Activated effector memory CD4-positive, alpha-beta T cell treated with Interleukin-2 at 50 U/mL for 16 hours (primary cell): ENCODE results near the gene SLC35G2.
"Not testable (repeated sequence)": the region's sequence is repeated elsewhere in the genome, so short reads cannot be mapped to it uniquely, and the experiment has no call there.

Experiments
- DNase-seq: peaks from one replicate; pipeline ENCODE4 v3.0.0-alpha.2; 2020

Gene SLC35G2

GRCh38 chr3:136818769-136819391 lies at the start of gene SLC35G2:
Gene SLC35G2 (plus strand): TSS chr3:136819126. CDS start chr3:136854461, 35,335 bp downstream.
- DNase-seq = peak; percentile 10

- DNase-seq = no peak
These were observed 46.2 kb upstream of the SLC35G2 start for GRCh38 chr3:136772709-136773108.

- DNase-seq = no peak
These were observed 40.1 kb upstream of the SLC35G2 start for GRCh38 chr3:136778865-136779264.

DNA sequence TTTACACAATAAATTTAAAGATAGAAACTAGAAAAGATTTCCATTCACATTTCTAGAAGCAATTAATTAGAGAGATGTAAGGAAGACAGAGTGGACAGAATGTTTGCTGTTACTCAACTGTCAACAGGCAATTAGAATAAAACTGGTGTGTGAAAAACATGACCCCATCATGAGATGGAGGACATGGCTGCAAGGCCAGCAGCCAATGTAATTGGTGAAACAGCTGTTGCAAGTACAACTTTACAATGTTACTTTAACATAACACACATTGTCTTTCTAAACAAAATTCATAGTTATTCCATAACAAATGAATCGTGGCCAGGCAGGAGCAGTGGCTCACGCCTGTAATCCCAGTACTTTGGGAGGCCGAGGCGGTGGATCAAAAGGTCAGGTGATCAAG lies 38.2 kb upstream of the SLC35G2 start:
- DNase-seq = no peak

GRCh38 chr3:136783708-136784191 lies 35.2 kb upstream of the SLC35G2 start:
- DNase-seq = no peak

GRCh38 chr3:136787349-136787748 lies 31.6 kb upstream of the SLC35G2 start:
- DNase-seq = peak; percentile 10

GRCh38 chr3:136788154-136788553 lies 30.8 kb upstream of the SLC35G2 start:
- DNase-seq = no peak

DNA sequence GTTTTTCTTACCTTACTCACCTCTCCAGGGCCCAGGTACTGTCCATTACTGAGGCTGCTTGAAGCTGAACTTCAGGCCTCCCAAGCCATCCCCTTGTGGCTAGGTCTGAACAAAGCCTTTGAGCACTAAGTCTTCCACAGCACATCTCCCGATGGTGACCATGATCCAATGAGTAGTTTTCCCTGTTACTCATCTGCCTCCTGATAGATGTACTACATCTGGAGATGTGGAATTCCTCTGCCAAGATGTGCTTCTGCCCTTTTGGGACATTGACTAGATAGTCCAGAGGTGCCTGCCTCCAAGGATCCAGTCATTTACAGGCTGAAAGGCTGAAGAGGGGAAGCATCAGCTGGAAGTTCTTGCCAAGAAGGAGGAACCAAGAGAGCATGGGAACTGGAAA lies 28.9 kb upstream of the SLC35G2 start:
- no peak for DNase-seq

GRCh38 chr3:136790786-136791185 lies 28.1 kb upstream of the SLC35G2 start:
- no peak for DNase-seq

GRCh38 chr3:136792556-136793330 lies 26.2 kb upstream of the SLC35G2 start:
- no peak for DNase-seq

- DNase-seq = not testable (repeated sequence)
These were observed 17.8 kb upstream of the SLC35G2 start for GRCh38 chr3:136801146-136801545.

DNA sequence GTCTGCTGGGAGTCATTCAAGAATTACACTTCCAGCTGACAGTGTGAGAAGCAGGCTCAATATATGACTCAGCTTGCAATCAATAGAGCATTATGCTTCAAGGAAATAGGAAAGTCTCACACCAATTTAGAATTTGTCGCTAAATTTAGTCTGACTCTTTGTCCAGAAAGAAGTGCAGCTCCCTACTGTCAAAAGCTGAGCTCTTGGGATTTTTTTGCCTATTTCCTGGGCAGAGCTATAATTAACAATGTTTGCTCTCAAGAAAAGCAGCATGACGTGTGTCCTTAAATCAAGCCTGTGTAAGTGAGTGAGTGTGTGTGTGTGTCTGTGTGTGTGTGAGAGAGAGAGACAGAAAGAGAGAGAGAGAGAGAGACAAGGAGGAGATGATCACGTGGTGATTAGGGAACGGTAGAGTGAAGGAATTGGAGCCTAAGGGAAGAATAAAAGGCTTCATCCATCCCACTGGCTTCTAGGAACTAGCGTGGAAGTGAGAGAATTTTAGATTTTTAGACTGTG lies 16.4 kb upstream of the SLC35G2 start:
- no peak for DNase-seq

DNA sequence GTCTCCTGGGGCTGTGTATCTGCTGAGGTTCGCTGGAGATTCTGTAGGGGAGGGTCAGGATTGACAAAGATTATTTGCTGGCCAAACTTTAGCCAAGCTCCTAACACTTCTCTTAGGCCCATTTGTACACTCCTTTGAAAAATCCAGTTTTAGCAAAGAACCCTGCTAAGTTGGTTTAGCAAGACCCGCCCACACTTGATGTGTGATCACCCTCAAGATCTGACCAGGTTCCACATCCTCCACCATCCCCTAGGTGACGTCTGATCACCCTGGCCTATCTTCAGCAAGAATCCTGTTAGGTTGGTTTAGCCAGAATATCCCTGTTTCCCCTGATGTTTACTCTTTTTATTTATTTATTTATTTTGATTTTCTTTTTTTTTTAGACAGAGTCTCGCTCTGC lies 14.8 kb upstream of the SLC35G2 start:
- DNase-seq = no peak

- DNase-seq = no peak
These were observed 14.1 kb upstream of the SLC35G2 start for GRCh38 chr3:136804813-136805212.

- DNase-seq = no peak
These were observed 13.1 kb upstream of the SLC35G2 start for GRCh38 chr3:136805795-136806194.

GRCh38 chr3:136811701-136812100 lies 7.2 kb upstream of the SLC35G2 start:
- no peak for DNase-seq

DNA sequence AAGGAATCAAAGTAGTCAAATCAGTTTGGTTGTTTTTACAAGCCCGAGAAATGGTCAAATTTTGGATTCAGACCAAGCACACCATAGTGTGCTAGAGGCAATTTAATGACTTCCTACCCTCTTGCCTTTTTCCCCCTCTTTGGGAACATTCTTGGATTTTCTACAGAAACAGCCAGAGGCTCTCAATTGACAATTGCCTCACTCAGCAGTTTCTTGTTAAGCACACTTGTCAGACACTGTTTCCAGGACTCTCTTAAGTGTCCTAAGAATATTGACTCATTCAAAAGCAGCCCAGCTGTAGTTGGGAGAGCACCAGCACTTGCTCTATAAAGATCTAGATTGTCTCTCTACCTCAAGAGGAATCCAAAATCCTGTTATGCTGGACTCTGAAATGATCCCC lies 1.5 kb upstream of the SLC35G2 start:
- no peak for DNase-seq

- no peak for DNase-seq
These were observed 646 bp upstream of the SLC35G2 start for GRCh38 chr3:136818191-136818768.

GRCh38 chr3:136819392-136819730 lies 435 bp downstream of the SLC35G2 start:
- DNase-seq = peak; percentile 2

GRCh38 chr3:136819731-136820679 lies 1.1 kb downstream of the SLC35G2 start:
- DNase-seq = peak; percentile 9

DNA sequence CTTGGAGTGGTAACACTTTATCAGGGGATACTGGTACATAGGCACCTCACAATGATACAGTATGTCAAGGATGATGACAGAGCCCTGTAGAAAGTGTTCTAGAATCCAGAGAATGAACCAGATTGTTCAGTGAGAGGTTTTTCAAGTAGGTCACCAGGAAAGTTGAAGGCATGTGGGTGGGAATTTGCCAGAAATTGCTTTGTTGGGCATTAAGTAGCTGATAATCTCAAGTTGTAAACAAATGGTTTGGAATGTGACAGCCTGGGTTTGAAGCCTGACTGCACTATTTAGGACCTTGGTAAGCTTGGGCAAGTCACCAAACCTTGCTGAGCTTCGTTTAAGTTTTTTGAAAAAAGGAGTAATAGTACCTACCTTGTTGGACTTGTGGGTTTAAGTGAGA lies 12.5 kb downstream of the SLC35G2 start:
- DNase-seq = no peak

DNA sequence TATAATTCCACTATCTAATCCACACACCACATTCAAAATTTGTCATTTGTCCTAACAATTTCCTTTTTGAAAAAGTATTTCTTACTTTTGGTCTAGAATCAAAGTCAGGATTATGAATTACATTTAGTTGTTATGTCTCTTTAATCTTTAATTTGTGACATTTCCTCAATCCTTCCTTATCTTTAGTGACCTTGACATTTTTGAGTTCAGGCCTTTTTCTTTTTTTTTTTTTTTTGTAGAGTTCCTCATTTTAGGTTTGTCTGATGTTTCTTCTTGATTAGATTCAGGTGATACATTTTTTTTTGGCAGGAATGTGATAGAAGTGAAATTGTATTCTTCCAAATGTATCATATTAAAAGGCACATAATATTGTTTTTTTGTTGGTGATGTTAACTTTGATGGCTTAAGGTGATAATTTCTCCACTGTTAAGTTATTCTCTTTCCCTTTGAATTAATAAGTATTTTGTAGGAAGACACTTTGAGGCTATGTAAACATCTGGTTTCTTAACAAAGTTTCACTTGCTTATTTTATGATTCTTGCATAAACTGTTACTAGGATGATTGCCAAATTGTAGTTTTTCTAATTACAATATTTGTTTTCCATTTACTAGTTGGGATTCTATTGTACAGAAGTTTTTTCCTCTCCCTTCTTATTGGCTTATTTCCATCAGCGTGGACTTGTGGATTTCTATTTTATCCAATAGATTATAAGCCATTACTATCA lies 16.3 kb downstream of the SLC35G2 start:
- DNase-seq = no peak
